ENCODE results near the gene DYDC1. TPM values are rescaled to one million over a fixed set of nuclear protein-coding genes. Genes with fewer than 3 reads are reported as not detected.
A peak's percentile ranks its signal among the peaks of the same experiment; 100 is the strongest.

DYDC1 gene
- total and polyA plus RNA-seq, 2 experiments from 2014 or later = not detected

DNA sequence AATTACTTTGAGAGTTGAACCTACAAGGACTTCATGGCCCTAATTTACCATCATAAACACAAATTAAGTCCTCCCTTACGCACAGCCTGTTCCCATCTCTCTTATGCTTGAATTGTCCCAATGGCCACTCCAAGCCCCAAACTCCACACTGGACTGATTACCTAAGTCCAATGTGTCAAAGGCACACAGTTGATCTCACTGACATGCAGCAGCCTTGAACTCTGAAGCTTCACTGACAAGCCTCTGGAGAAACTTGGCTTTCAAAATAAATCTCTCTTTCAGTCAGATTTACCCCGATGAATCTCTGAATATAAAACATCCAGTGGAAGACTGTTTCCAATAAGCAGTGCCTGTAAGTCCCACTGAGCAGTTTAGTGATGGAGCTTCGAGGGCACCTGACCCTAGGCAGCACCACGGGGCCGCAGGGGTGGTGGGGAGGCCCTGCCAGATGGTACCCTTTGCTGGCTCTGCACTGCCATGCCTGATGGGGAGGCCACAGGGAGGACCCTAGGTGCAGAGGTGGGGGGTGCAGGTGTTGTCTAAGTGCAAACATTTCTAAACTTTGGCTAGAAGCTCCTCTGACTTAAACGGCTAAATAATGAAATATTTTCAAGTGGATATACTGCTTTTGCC lies 63.8 kb downstream of the DYDC1 start:
- DNase-seq (ENCODE audit: low spot score) = no peak
- Mint-ChIP-seq H3K36me3 (ENCODE audit: low read depth) (no peaks in the 10 kb centered on the region), H3K4me3 (no peak overlapping the region), H3K4me1 (peaks cover 9% of the 10 kb centered on the region), H3K27ac (no peak overlapping the region), H3K27me3 (ENCODE audit: insufficient read depth, low read depth, poor library complexity) (peaks cover 8% of the 10 kb centered on the region), H3K9me3 (no peaks in the 10 kb centered on the region)
- peaks cover 13% of the 10 kb centered on the region; the same call in 1 of the 2 replicates for H3K9me2 ChIP-seq (ENCODE audit: insufficient read depth)
- no peak overlapping the region for H3K4me3 ChIP-seq
- H3K27me3 ChIP-seq (ENCODE audit: insufficient read depth) = no peaks in the 10 kb centered on the region
- no peak for ATAC-seq
- TF ChIP-seq ZNF114 (CRISPR knock-in tag; IDR thresholded peaks at IDR 0.05) (no peak), POLR2AphosphoS5 (IDR thresholded peaks at IDR 0.05; ENCODE audit: low read depth) (no peak), CREB1 (CRISPR knock-in tag; IDR thresholded peaks at IDR 0.05; ENCODE audit: low read depth) (no peak)
- H3K79me2 ChIP-seq (replicated peaks; ENCODE audit: insufficient read depth) = no peaks in the 10 kb centered on the region
- no peak overlapping the region for H2AFZ ChIP-seq
- H3K36me3 ChIP-seq (ENCODE audit: insufficient read depth) = no peaks in the 10 kb centered on the region
- no peaks in the 10 kb centered on the region for H3F3A ChIP-seq (replicated peaks; ENCODE audit: low read depth)
- no peaks in the 10 kb centered on the region for H4K20me1 ChIP-seq (replicated peaks; ENCODE audit: insufficient read depth)
- no peak overlapping the region for H3K4me2 ChIP-seq
- no peak overlapping the region for H3K27ac ChIP-seq (ENCODE audit: low read depth)
- H3K4me1 ChIP-seq (ENCODE audit: insufficient read depth) = 0 out of 2 replicates have a peak, but pooled peaks cover 8% of the 10 kb centered on the region

DNA sequence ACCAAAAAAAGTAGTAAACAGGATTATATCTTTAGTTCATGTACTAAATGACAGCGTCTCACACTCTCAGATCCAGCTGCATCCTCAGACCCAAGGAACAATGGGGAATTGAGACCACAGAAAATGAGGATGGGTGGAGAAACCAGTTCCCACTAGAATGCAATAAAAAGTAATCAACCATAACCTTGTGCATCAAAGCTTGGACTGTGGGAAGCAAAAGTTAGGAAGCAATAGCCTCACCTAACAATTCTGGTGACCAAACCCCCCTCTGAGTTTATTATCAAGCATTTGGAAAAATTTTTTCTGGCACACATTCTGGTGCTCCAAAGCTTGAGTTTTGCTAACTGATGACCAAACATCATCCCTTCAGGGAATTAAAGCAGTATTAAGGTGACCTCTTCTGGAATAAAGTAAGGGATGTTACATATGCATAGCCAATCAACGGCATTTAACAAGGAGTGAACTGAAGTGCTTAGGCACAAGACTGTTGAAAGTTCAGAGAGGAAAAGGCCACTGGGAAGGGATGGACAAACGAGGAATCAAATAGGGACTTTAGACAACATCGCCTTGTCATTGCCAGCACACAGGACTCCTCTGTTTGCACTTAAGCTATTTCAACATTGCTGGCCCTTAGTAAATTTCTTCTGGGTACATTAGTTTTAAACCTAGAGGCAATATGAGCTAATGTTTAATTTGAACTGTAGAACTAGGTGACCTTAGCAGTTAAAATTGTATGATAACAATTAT lies 65.9 kb downstream of the DYDC1 start:
- ATAC-seq (no peak), DNase-seq (ENCODE audit: low spot score) (no peak)
- Mint-ChIP-seq H3K4me1 (peaks cover 9% of the 10 kb centered on the region), H3K36me3 (ENCODE audit: low read depth) (no peaks in the 10 kb centered on the region), H3K4me3 (no peak overlapping the region), H3K27me3 (ENCODE audit: insufficient read depth, low read depth, poor library complexity) (peaks cover 8% of the 10 kb centered on the region), H3K9me3 (no peaks in the 10 kb centered on the region), H3K27ac (no peak overlapping the region)
- H4K20me1 ChIP-seq (replicated peaks; ENCODE audit: insufficient read depth) = no peaks in the 10 kb centered on the region
- peak overlapping the region; percentile 31; the same call in 1 of the 2 replicates for H3K4me2 ChIP-seq
- peaks cover 12% of the 10 kb centered on the region; the same call in 1 of the 2 replicates for H3K9me2 ChIP-seq (ENCODE audit: insufficient read depth)
- H3F3A ChIP-seq (replicated peaks; ENCODE audit: low read depth) = no peaks in the 10 kb centered on the region
- H2AFZ ChIP-seq = peak overlapping the region; percentile 84; the same call in 1 of the 2 replicates
- H3K4me1 ChIP-seq (ENCODE audit: insufficient read depth) = 0 out of 2 replicates have a peak, but pooled peaks cover 8% of the 10 kb centered on the region
- H3K79me2 ChIP-seq (replicated peaks; ENCODE audit: insufficient read depth) = no peaks in the 10 kb centered on the region
- H3K27ac ChIP-seq (ENCODE audit: low read depth) = no peak overlapping the region
- no peaks in the 10 kb centered on the region for H3K36me3 ChIP-seq (ENCODE audit: insufficient read depth)
- no peaks in the 10 kb centered on the region for H3K27me3 ChIP-seq (ENCODE audit: insufficient read depth)
- no peak overlapping the region for H3K4me3 ChIP-seq
- TF ChIP-seq, protein P1, sequence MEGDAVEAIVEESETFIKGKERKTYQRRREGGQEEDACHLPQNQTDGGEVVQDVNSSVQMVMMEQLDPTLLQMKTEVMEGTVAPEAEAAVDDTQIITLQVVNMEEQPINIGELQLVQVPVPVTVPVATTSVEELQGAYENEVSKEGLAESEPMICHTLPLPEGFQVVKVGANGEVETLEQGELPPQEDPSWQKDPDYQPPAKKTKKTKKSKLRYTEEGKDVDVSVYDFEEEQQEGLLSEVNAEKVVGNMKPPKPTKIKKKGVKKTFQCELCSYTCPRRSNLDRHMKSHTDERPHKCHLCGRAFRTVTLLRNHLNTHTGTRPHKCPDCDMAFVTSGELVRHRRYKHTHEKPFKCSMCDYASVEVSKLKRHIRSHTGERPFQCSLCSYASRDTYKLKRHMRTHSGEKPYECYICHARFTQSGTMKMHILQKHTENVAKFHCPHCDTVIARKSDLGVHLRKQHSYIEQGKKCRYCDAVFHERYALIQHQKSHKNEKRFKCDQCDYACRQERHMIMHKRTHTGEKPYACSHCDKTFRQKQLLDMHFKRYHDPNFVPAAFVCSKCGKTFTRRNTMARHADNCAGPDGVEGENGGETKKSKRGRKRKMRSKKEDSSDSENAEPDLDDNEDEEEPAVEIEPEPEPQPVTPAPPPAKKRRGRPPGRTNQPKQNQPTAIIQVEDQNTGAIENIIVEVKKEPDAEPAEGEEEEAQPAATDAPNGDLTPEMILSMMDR (conservative IDR thresholded peaks at IDR 0.05; ENCODE audit: low read depth in 2 of 2) = no peak
- TF ChIP-seq ZNF114 (CRISPR knock-in tag; IDR thresholded peaks at IDR 0.05) = no peak
- no peak for TF ChIP-seq STAT1 (IDR thresholded peaks at IDR 0.05; ENCODE audit: unreplicated experiment)
- TF ChIP-seq NANOG (IDR thresholded peaks at IDR 0.05; ENCODE audit: borderline replicate concordance) = no peak
- TF ChIP-seq, protein P2, sequence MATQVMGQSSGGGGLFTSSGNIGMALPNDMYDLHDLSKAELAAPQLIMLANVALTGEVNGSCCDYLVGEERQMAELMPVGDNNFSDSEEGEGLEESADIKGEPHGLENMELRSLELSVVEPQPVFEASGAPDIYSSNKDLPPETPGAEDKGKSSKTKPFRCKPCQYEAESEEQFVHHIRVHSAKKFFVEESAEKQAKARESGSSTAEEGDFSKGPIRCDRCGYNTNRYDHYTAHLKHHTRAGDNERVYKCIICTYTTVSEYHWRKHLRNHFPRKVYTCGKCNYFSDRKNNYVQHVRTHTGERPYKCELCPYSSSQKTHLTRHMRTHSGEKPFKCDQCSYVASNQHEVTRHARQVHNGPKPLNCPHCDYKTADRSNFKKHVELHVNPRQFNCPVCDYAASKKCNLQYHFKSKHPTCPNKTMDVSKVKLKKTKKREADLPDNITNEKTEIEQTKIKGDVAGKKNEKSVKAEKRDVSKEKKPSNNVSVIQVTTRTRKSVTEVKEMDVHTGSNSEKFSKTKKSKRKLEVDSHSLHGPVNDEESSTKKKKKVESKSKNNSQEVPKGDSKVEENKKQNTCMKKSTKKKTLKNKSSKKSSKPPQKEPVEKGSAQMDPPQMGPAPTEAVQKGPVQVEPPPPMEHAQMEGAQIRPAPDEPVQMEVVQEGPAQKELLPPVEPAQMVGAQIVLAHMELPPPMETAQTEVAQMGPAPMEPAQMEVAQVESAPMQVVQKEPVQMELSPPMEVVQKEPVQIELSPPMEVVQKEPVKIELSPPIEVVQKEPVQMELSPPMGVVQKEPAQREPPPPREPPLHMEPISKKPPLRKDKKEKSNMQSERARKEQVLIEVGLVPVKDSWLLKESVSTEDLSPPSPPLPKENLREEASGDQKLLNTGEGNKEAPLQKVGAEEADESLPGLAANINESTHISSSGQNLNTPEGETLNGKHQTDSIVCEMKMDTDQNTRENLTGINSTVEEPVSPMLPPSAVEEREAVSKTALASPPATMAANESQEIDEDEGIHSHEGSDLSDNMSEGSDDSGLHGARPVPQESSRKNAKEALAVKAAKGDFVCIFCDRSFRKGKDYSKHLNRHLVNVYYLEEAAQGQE (IDR thresholded peaks at IDR 0.05; ENCODE audit: unreplicated experiment) = no peak
- TF ChIP-seq CREB1 (CRISPR knock-in tag; IDR thresholded peaks at IDR 0.05; ENCODE audit: low read depth) = no peak
- TF ChIP-seq ZNF331 (CRISPR knock-in tag; IDR thresholded peaks at IDR 0.05; ENCODE audit: low read depth) = no peak
- no peak for TF ChIP-seq JUNB (IDR thresholded peaks at IDR 0.05; ENCODE audit: unreplicated experiment)

All from GM23338 (cell line).